ENCODE data around the gene SLC35C1. TPM values are rescaled to one million over a fixed set of nuclear protein-coding genes. Genes with fewer than 3 reads are reported as not detected.

SLC35C1 gene
- total and polyA plus RNA-seq, 2 donors (not counting 3 experiments of a cell fraction or from before 2014, with no cell fraction given): 8.5 to 19.8 TPM

DNA sequence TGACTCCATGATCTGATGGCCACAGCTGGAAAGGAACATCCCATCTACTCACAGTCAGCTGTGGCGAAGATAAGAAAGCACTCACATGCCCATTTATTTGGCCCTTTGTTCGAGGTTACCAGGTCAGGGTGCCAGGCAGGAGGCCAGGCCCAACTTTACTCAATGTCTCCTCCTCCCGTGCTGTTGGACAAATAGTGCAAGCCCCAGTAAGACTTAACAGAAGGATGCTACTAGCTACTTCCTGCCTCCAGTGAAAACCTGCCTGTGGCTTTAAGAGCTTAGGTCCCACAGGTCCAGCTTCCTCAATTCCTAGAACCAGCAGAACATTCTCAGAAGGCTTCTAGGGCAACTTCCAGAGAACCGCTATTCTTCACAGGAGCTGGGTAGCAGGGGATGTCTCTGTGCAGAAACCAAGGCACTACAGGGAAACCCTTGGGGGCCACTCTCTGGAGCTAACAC lies 29.4 kb downstream of the SLC35C1 start:
- ChIA-PET POLR2A (no interaction called here), CTCF (interaction anchor here (0.9 kb wide), 1 partner anchor 8 kb away, joined by 6 read pairs; no protein-coding TSS in a partner anchor)
- Histone ChIP-seq H3K9me3 (replicated peaks; ENCODE audit: control insufficient read depth, insufficient read depth, low read length) (no peaks in the 10 kb centered on the region), H3K27me3 (ENCODE audit: control insufficient read depth in 2 of 2, insufficient read depth in 2 of 2, low read length in 2 of 2) (peaks cover 8% of the 10 kb centered on the region in 2 experiments), H3K4me1 (ENCODE audit: control insufficient read depth, extremely low read depth, insufficient read depth, low read length) (no peaks in the 10 kb centered on the region), H3K9ac (replicated peaks; ENCODE audit: extremely low read depth, insufficient read depth, low read length) (no peak overlapping the region), H3K4me2 (ENCODE audit: insufficient read depth, low read length) (no peak overlapping the region), H2AFZ (ENCODE audit: low read depth, low read length) (no peak overlapping the region), H4K20me1 (replicated peaks; ENCODE audit: control insufficient read depth, extremely low read depth, insufficient read depth, low read length) (no peaks in the 10 kb centered on the region), H3K27ac (ENCODE audit: insufficient read depth, low read depth, low read length) (no peak overlapping the region), H3K79me2 (ENCODE audit: control insufficient read depth, insufficient read depth, low read length) (no peaks in the 10 kb centered on the region), H3K4me3 (replicated peaks in 1 of 3; ENCODE audit: insufficient read depth in 1 of 3, low read depth in 1 of 3, low read length in 3 of 3) (no peak overlapping the region), H3K36me3 (ENCODE audit: control insufficient read depth in 2 of 2, extremely low read depth in 1 of 2, insufficient read depth in 2 of 2, low read length in 2 of 2) (no peaks in the 10 kb centered on the region), H3K9me1 (replicated peaks; ENCODE audit: control insufficient read depth, extremely low read depth, insufficient read depth, low read length) (no peaks in the 10 kb centered on the region)
- intact Hi-C loops (cut with micrococcal nuclease) (no loop called here), dilution Hi-C loops (cut with MboI; ENCODE audit: extremely low pct_ligation_motif_present, low sequenced_read_pairs) (no loop called here)
- FAIRE-seq (no peak), DNase-seq (ENCODE audit: low read depth, low spot score) (no peak)
- BruUV-seq (replicated peaks): no TSS peak
- TF ChIP-seq MYC (IDR thresholded peaks at IDR 0.05; ENCODE audit: low read depth, low read length) (no peak), GATA2 (IDR thresholded peaks at IDR 0.05; ENCODE audit: insufficient read depth, insufficient read length, low read depth, low read length) (no peak), MAX (IDR thresholded peaks at IDR 0.05; ENCODE audit: insufficient read depth, insufficient read length) (no peak), JUN (IDR thresholded peaks at IDR 0.05; ENCODE audit: borderline replicate concordance, insufficient read depth, insufficient read length, low read depth) (no peak), POLR2A (IDR thresholded peaks at IDR 0.05; ENCODE audit: low read depth, low read length) (no peak), EZH2 (IDR thresholded peaks at IDR 0.05; ENCODE audit: borderline replicate concordance, low read depth, low read length, severe bottlenecking) (no peak), FOS (IDR thresholded peaks at IDR 0.05; ENCODE audit: borderline replicate concordance, insufficient read depth, low read length) (no peak), POLR2AphosphoS5 (IDR thresholded peaks at IDR 0.05; ENCODE audit: insufficient read depth, low read depth, low read length) (no peak)
- TF ChIP-seq, protein P1, sequence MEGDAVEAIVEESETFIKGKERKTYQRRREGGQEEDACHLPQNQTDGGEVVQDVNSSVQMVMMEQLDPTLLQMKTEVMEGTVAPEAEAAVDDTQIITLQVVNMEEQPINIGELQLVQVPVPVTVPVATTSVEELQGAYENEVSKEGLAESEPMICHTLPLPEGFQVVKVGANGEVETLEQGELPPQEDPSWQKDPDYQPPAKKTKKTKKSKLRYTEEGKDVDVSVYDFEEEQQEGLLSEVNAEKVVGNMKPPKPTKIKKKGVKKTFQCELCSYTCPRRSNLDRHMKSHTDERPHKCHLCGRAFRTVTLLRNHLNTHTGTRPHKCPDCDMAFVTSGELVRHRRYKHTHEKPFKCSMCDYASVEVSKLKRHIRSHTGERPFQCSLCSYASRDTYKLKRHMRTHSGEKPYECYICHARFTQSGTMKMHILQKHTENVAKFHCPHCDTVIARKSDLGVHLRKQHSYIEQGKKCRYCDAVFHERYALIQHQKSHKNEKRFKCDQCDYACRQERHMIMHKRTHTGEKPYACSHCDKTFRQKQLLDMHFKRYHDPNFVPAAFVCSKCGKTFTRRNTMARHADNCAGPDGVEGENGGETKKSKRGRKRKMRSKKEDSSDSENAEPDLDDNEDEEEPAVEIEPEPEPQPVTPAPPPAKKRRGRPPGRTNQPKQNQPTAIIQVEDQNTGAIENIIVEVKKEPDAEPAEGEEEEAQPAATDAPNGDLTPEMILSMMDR (IDR thresholded peaks at IDR 0.05; ENCODE audit: extremely low read depth in 1 of 2, insufficient read depth in 1 of 2, low read depth in 1 of 2, low read length in 2 of 2): no peak
